C4-2B (cell line): ENCODE results near the gene CXCL14.

Experiments
- ZFX ChIP-seq: fragments of 450-650 bp; IDR thresholded peaks from 2 replicates; pipeline ENCODE4 v1.6.1; 2017
- TF ChIP-seq, protein P1 (sequence below): fragments of 450-650 bp; conservative IDR thresholded peaks from 2 replicates; pipeline ENCODE4 v1.5.1; 2017; ENCODE audit warnings: mild to moderate bottlenecking

DNA sequence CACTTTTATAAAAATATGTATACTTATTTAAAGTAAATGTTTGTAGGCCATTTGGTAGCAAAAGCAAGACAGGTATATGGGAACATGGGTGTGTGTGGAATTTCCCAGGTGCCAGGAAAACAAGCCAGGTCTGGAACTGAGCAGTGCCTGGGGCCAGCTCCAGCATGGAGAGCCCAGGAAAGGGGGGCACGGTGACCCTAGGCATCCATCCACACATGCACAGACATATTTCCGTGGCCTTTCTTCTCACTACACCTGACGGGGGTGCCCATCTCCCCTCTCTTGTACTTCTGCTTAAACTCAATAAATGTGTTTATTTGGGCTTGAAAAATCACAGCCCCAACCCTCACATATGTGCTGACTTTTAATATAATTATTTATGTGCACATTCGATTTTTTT is 31.2 kb upstream of the CXCL14 start:
- TF ChIP-seq, protein P1, sequence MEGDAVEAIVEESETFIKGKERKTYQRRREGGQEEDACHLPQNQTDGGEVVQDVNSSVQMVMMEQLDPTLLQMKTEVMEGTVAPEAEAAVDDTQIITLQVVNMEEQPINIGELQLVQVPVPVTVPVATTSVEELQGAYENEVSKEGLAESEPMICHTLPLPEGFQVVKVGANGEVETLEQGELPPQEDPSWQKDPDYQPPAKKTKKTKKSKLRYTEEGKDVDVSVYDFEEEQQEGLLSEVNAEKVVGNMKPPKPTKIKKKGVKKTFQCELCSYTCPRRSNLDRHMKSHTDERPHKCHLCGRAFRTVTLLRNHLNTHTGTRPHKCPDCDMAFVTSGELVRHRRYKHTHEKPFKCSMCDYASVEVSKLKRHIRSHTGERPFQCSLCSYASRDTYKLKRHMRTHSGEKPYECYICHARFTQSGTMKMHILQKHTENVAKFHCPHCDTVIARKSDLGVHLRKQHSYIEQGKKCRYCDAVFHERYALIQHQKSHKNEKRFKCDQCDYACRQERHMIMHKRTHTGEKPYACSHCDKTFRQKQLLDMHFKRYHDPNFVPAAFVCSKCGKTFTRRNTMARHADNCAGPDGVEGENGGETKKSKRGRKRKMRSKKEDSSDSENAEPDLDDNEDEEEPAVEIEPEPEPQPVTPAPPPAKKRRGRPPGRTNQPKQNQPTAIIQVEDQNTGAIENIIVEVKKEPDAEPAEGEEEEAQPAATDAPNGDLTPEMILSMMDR: no peak
- no peak for TF ChIP-seq ZFX
